ENCODE data around the gene KRT6A.
"Not testable (repeated sequence)": the region's sequence is repeated elsewhere in the genome, so short reads cannot be mapped to it uniquely, and the experiment has no call there.

KRT6A gene

GRCh38 chr12:52502877-52503276 is 9.8 kb upstream of the KRT6A start:
- DNase-seq (ENCODE audit: low read depth in 1 of 2, low spot score in 1 of 2): no peak

- DNase-seq (ENCODE audit: low read depth in 1 of 2, low spot score in 1 of 2): no peak
Observed at GRCh38 chr12:52501490-52501889, 8.4 kb upstream of the KRT6A start.

GRCh38 chr12:52500574-52500973 is 7.5 kb upstream of the KRT6A start:
- DNase-seq (ENCODE audit: low read depth in 1 of 2, low spot score in 1 of 2): not testable (repeated sequence)

GRCh38 chr12:52499806-52500560 is 6.9 kb upstream of the KRT6A start:
- DNase-seq (ENCODE audit: low read depth in 1 of 2, low spot score in 1 of 2): no peak

GRCh38 chr12:52498946-52499345 is 5.9 kb upstream of the KRT6A start:
- no peak for DNase-seq (ENCODE audit: low read depth in 1 of 2, low spot score in 1 of 2)

- no peak for DNase-seq (ENCODE audit: low read depth in 1 of 2, low spot score in 1 of 2)
Observed at GRCh38 chr12:52497975-52498374, 4.9 kb upstream of the KRT6A start.

GRCh38 chr12:52496590-52497071 is 3.6 kb upstream of the KRT6A start:
- DNase-seq (ENCODE audit: low read depth in 1 of 2, low spot score in 1 of 2): no peak

GRCh38 chr12:52496054-52496453 is 3.0 kb upstream of the KRT6A start:
- DNase-seq (ENCODE audit: low read depth in 1 of 2, low spot score in 1 of 2): no peak

- no peak for DNase-seq (ENCODE audit: low read depth in 1 of 2, low spot score in 1 of 2)
Observed at GRCh38 chr12:52495389-52495788, 2.3 kb upstream of the KRT6A start.

GRCh38 chr12:52494518-52494917 is 1.5 kb upstream of the KRT6A start:
- no peak for DNase-seq (ENCODE audit: low read depth in 1 of 2, low spot score in 1 of 2)

- DNase-seq (ENCODE audit: low read depth in 1 of 2, low spot score in 1 of 2): no peak
Observed at GRCh38 chr12:52494100-52494499, 1.0 kb upstream of the KRT6A start.

GRCh38 chr12:52492405-52492804 is 652 bp downstream of the KRT6A start:
- not testable (repeated sequence) for DNase-seq (ENCODE audit: low read depth in 1 of 2, low spot score in 1 of 2)

GRCh38 chr12:52491495-52491894 is 1.6 kb downstream of the KRT6A start:
- not testable (repeated sequence) for DNase-seq (ENCODE audit: low read depth in 1 of 2, low spot score in 1 of 2)

GRCh38 chr12:52488736-52489135 is 4.3 kb downstream of the KRT6A start:
- DNase-seq (ENCODE audit: low read depth in 1 of 2, low spot score in 1 of 2): no peak

GRCh38 chr12:52487744-52488443 is 5.2 kb downstream of the KRT6A start:
- DNase-seq (ENCODE audit: low read depth in 1 of 2, low spot score in 1 of 2): not testable (repeated sequence)

GRCh38 chr12:52487211-52487610 is 5.8 kb downstream of the KRT6A start:
- no peak for DNase-seq (ENCODE audit: low read depth in 1 of 2, low spot score in 1 of 2)

- DNase-seq (ENCODE audit: low read depth in 1 of 2, low spot score in 1 of 2): no peak
Observed at GRCh38 chr12:52486166-52487105, 6.6 kb downstream of the KRT6A start.

GRCh38 chr12:52480073-52480472 is 13.0 kb downstream of the KRT6A start:
- DNase-seq (ENCODE audit: low read depth in 1 of 2, low spot score in 1 of 2): no peak

GRCh38 chr12:52477651-52478050 is 15.4 kb downstream of the KRT6A start:
- DNase-seq (ENCODE audit: low read depth in 1 of 2, low spot score in 1 of 2): no peak

- no peak for DNase-seq (ENCODE audit: low read depth in 1 of 2, low spot score in 1 of 2)
Observed at GRCh38 chr12:52474212-52474611, 18.8 kb downstream of the KRT6A start.

- no peak for DNase-seq (ENCODE audit: low read depth in 1 of 2, low spot score in 1 of 2)
Observed at GRCh38 chr12:52473768-52474167, 19.3 kb downstream of the KRT6A start, which contains the start of gene KRT6C. Gene KRT6C (minus strand): TSS chr12:52473805. CDS start chr12:52473737, 68 bp downstream.
